OCI-LY3 (cell line): ENCODE measurements around the gene RAD50.

Experiments
- H2AFZ ChIP-seq: fragments of 200-600, 300-600 bp; shearing (Covaris generic); 2 replicates; pipeline ENCODE4 v1.6.0; 2014; ENCODE audit warnings: antibody characterized with exemption, low read depth, low read length
- H3K27ac ChIP-seq: fragments of 200-600, 300-600 bp; sonication (generic); 2 replicates; pipeline ENCODE4 v1.5.1; 2014; ENCODE audit warnings: mild to moderate bottlenecking, low read length, moderate library complexity, mixed read lengths
- H3K27me3 ChIP-seq: fragments of 200-600, 300-600 bp; sonication (generic); 2 replicates; pipeline ENCODE4 v1.6.1; 2014; ENCODE audit warnings: low read depth, low read length, mixed read lengths
- H3K36me3 ChIP-seq: fragments of 200-600, 300-600 bp; sonication (generic); replicated peaks from 2 replicates; pipeline ENCODE3; 2014; ENCODE audit warnings: low read depth, low read length, mixed read lengths
- H3K4me1 ChIP-seq: fragments of 300-600, 200-600 bp; sonication (generic); 2 replicates; pipeline ENCODE4 v1.6.1; 2014; ENCODE audit warnings: low read length, mixed read lengths
- H3K4me2 ChIP-seq: fragments of 200-600, 300-600 bp; sonication (generic); 2 replicates; pipeline ENCODE4 v1.6.1; 2014; ENCODE audit warnings: low read length, mixed read lengths
- H3K4me3 ChIP-seq: fragments of 300-600, 200-600 bp; sonication (generic); 2 replicates; pipeline ENCODE4 v1.5.1; 2014; ENCODE audit warnings: antibody characterized with exemption, mild to moderate bottlenecking, low read length, moderate library complexity
- H3K79me2 ChIP-seq: fragments of 300-600, 200-600 bp; shearing (Covaris generic); 2 replicates; pipeline ENCODE4 v1.6.1; 2014; ENCODE audit warnings: mild to moderate bottlenecking, low read length, mixed read lengths
- H3K9ac ChIP-seq: fragments of 300-600, 200-600 bp; shearing (Covaris generic); 2 replicates; pipeline ENCODE4 v1.6.0; 2014; ENCODE audit warnings: mild to moderate bottlenecking, low read length, moderate library complexity
- H3K9me3 ChIP-seq: fragments of 200-600, 300-600 bp; shearing (Covaris generic); 2 replicates; pipeline ENCODE4 v1.6.1; 2014; ENCODE audit warnings: low read length, mixed read lengths; ENCODE audit not compliant: insufficient read depth
- H4K20me1 ChIP-seq: fragments of 200-600, 300-600 bp; sonication (generic); 2 replicates; pipeline ENCODE4 v1.6.1; 2016; ENCODE audit warnings: low read length, mixed read lengths; ENCODE audit not compliant: insufficient read depth
- EZH2phosphoT487 ChIP-seq: fragments of 200-600 bp; shearing (Covaris generic); IDR thresholded peaks from 2 replicates; pipeline ENCODE4 v1.6.1; 2018; ENCODE audit warnings: antibody characterized with exemption, mixed run types, low read depth
- TF ChIP-seq, protein P1 (sequence below): fragments of 200-600, 300-600 bp; sonication (generic); IDR thresholded peaks from 2 replicates; pipeline ENCODE4 v1.5.1; 2014; ENCODE audit warnings: antibody characterized with exemption, low read length, low read depth

Gene RAD50

DNA sequence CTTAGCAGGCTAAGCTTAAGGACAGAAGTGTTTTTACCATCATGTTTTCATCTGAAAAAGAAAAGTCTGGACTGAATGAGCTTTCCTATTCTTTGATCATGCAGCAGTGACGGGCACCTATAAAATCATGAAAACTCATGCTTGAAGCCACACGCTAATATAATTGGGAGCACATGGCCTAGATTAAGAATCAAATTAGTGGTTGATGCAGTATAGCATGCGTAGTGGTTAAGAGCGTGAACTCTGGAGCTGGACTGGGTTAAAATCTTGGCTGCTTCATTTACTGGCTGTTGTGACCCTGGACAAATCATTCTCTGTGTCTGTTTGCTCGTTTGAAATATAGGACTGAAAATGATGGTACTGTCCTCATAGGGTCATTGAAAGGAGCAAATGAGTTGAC lies 51.3 kb downstream of the RAD50 start:
- Histone ChIP-seq H3K9ac (no peak overlapping the region), H3K4me1 (no peaks in the 10 kb centered on the region), H3K27ac (no peak overlapping the region), H3K9me3 (no peaks in the 10 kb centered on the region), H3K4me2 (no peak overlapping the region), H3K79me2 (no peaks in the 10 kb centered on the region), H3K4me3 (no peak overlapping the region), H3K27me3 (no peaks in the 10 kb centered on the region), H2AFZ (no peak overlapping the region), H4K20me1 (no peaks in the 10 kb centered on the region), H3K36me3 (peaks cover 27% of the 10 kb centered on the region)
- TF ChIP-seq, protein P1, sequence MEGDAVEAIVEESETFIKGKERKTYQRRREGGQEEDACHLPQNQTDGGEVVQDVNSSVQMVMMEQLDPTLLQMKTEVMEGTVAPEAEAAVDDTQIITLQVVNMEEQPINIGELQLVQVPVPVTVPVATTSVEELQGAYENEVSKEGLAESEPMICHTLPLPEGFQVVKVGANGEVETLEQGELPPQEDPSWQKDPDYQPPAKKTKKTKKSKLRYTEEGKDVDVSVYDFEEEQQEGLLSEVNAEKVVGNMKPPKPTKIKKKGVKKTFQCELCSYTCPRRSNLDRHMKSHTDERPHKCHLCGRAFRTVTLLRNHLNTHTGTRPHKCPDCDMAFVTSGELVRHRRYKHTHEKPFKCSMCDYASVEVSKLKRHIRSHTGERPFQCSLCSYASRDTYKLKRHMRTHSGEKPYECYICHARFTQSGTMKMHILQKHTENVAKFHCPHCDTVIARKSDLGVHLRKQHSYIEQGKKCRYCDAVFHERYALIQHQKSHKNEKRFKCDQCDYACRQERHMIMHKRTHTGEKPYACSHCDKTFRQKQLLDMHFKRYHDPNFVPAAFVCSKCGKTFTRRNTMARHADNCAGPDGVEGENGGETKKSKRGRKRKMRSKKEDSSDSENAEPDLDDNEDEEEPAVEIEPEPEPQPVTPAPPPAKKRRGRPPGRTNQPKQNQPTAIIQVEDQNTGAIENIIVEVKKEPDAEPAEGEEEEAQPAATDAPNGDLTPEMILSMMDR, result no peak
- TF ChIP-seq EZH2phosphoT487, result no peak

DNA sequence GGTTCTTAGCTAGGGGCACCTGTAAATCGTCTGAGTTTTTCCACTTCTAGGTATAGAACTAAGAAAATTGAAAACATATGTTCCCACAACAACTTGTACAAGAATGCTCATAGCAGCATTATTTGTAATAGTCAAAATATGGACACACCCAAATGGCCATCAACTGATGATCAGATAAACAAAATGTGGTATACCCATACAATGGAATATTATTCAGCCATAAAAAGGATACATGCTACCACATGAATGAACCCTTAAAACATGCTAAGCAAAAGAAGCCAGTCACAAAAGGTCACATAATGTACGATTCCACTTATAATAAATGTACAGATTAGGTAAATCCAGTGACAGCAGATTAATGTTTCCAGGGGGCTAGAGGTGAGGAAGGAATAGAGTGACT lies 55.2 kb downstream of the RAD50 start:
- Histone ChIP-seq H3K79me2 (no peaks in the 10 kb centered on the region), H3K36me3 (peaks cover 30% of the 10 kb centered on the region)

DNA sequence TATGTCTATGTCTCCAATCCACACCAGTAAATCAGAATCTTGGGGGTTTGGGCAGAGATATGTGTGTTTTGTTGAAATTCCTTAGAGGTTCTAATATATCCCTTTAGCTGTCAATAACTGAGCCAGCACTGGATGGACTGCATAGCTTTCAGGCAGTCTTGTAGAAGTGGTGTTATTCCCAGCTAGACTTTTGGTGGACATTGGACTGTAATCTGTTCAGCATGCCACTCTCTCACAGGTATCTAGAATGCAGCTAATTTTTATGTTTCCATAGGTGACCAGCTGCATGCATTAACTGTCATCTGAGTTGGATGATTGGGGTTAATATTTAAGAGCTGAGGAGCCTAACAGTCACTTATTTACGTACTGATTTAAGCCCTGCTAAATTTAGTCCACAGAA lies 56.1 kb downstream of the RAD50 start:
- Histone ChIP-seq H3K9me3 (no peaks in the 10 kb centered on the region), H3K4me2 (no peak overlapping the region), H3K4me3 (no peak overlapping the region), H3K36me3 (peaks cover 31% of the 10 kb centered on the region), H3K27me3 (no peaks in the 10 kb centered on the region), H3K4me1 (no peaks in the 10 kb centered on the region), H2AFZ (no peak overlapping the region), H4K20me1 (no peaks in the 10 kb centered on the region), H3K9ac (no peak overlapping the region), H3K27ac (no peak overlapping the region), H3K79me2 (no peaks in the 10 kb centered on the region)
- no peak for TF ChIP-seq EZH2phosphoT487
- TF ChIP-seq, protein P1, result no peak

More for the DNA sequence above, 55.2 kb downstream of the RAD50 start:
- H3K9ac ChIP-seq, result no peak overlapping the region
- no peaks in the 10 kb centered on the region for H4K20me1 ChIP-seq
- no peaks in the 10 kb centered on the region for H3K4me1 ChIP-seq
- H3K27me3 ChIP-seq, result no peaks in the 10 kb centered on the region
- H3K9me3 ChIP-seq, result no peaks in the 10 kb centered on the region
- no peak overlapping the region for H3K4me3 ChIP-seq
- no peak overlapping the region for H3K4me2 ChIP-seq
- no peak overlapping the region for H2AFZ ChIP-seq
- TF ChIP-seq, protein P1, result no peak
- TF ChIP-seq EZH2phosphoT487, result no peak
- H3K27ac ChIP-seq, result no peak overlapping the region

DNA sequence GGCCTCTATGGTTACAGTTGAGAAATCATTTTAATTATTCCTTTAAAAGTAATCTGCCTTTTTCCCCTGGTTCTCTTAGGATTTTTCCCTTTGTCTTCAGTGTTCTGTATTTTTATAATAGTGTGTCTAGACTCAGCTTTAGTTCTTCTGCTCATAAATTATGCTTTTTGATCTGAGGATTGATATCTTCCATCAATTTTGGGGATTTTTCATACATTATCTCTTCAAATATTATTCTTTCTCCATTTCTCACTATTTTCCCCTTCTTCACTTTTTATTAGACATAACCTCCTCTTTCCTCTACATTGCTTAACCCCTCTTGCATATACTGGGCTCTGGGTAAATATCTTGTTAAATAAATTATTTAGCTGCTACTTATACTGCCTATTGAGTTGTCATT lies 64.9 kb downstream of the RAD50 start:
- Histone ChIP-seq H3K4me3 (no peak overlapping the region), H3K27me3 (no peaks in the 10 kb centered on the region), H3K4me1 (peaks cover 18% of the 10 kb centered on the region), H3K4me2 (no peak overlapping the region), H3K9ac (no peak overlapping the region), H4K20me1 (peaks cover 9% of the 10 kb centered on the region; the same call in 1 of the 2 replicates), H3K79me2 (no peaks in the 10 kb centered on the region), H2AFZ (no peak overlapping the region), H3K9me3 (no peaks in the 10 kb centered on the region), H3K36me3 (peaks cover 22% of the 10 kb centered on the region), H3K27ac (no peak overlapping the region)
- no peak for TF ChIP-seq EZH2phosphoT487
- TF ChIP-seq, protein P1, result no peak
